Mesothelial cell of epicardium (in vitro differentiated cells): ENCODE results near the gene ANAPC15. TPM values are rescaled to one million over a fixed set of nuclear protein-coding genes. Genes with fewer than 3 reads are reported as not detected.

Source experiments
- DNase-seq, 2 experiments: peaks; one replicate each; pipeline ENCODE4 v3.0.0; 2021; ENCODE audit warnings: low spot score in 2 of 2; ENCODE audit not compliant: unreplicated experiment in 2 of 2
- H3K27ac Mint-ChIP-seq: 2 replicates; pipeline ENCODE4 v1.8.0; 2021; ENCODE audit warnings: mixed read lengths
- H3K27me3 Mint-ChIP-seq: 2 replicates; pipeline ENCODE4 v1.8.0; 2021; ENCODE audit warnings: low read depth, mixed read lengths
- H3K36me3 Mint-ChIP-seq: 2 replicates; pipeline ENCODE4 v1.8.0; 2021; ENCODE audit warnings: mixed read lengths
- H3K4me1 Mint-ChIP-seq: 2 replicates; pipeline ENCODE4 v1.8.0; 2021; ENCODE audit warnings: mixed read lengths
- H3K4me3 Mint-ChIP-seq: 2 replicates; pipeline ENCODE4 v1.8.0; 2021; ENCODE audit warnings: mild to moderate bottlenecking, moderate library complexity, mixed read lengths
- H3K9me3 Mint-ChIP-seq: 2 replicates; pipeline ENCODE4 v1.8.0; 2021; ENCODE audit warnings: mixed read lengths
- CTCF ChIP-seq: fragments of 200-600 bp; sonication (generic); IDR thresholded peaks from one replicate; pipeline ENCODE4 v1.5.0; 2021; ENCODE audit warnings: antibody characterized with exemption; ENCODE audit not compliant: unreplicated experiment
- total RNA-seq: library from RNA; stranded (reverse); gene quantifications from 3 replicates; pipeline ENCODE4 v1.2.1, GENCODE V29; 2021

Gene ANAPC15
- total RNA-seq, 1 donor from 2014 or later: 39.3 TPM

GRCh38 chr11:72081821-72082453, 30.6 kb downstream of the ANAPC15 start:
- peaks cover 4% of the 10 kb centered on the region for H3K36me3 Mint-ChIP-seq
- peak overlapping the region; percentile 80 for H3K27ac Mint-ChIP-seq
- no peak for DNase-seq
- peak overlapping the region; percentile 97 for H3K4me3 Mint-ChIP-seq
- no peaks in the 10 kb centered on the region for H3K9me3 Mint-ChIP-seq
- peaks cover 38% of the 10 kb centered on the region for H3K4me1 Mint-ChIP-seq
- no peak for TF ChIP-seq CTCF
- no peaks in the 10 kb centered on the region for H3K27me3 Mint-ChIP-seq

GRCh38 chr11:72081184-72081644, 31.3 kb downstream of the ANAPC15 start:
- Mint-ChIP-seq H3K27me3 (no peaks in the 10 kb centered on the region), H3K27ac (peak overlapping the region; percentile 97), H3K4me3 (peak overlapping the region; percentile 97), H3K9me3 (no peaks in the 10 kb centered on the region), H3K36me3 (peaks cover 4% of the 10 kb centered on the region), H3K4me1 (peaks cover 38% of the 10 kb centered on the region)
- no peak for TF ChIP-seq CTCF
- DNase-seq: no peak

GRCh38 chr11:72080326-72081183, 31.9 kb downstream of the ANAPC15 start, which contains the start of the genes LRRC51 and NUMA1:
LRRC51 (plus strand) TSS chr11:72080850; CDS start chr11:72089084, 8,234 bp downstream.
NUMA1 (minus strand) TSS chr11:72080542; CDS start chr11:72035943, 44,599 bp downstream.
- Mint-ChIP-seq H3K27ac (peak within 1 kb of the TSS; percentile 97), H3K4me3 (peak within 1 kb of the TSS; percentile 97), H3K4me1 (peaks cover 42% of the 10 kb centered on the region), H3K36me3 (no peaks in the 10 kb centered on the region), H3K9me3 (no peaks in the 10 kb centered on the region), H3K27me3 (no peaks in the 10 kb centered on the region)
- TF ChIP-seq CTCF: no peak
- peak; percentile 97 to 98 for DNase-seq

- TF ChIP-seq CTCF: no peak
- Mint-ChIP-seq H3K4me1 (peaks cover 43% of the 10 kb centered on the region), H3K27me3 (no peaks in the 10 kb centered on the region), H3K4me3 (peak overlapping the region; percentile 97), H3K27ac (peak overlapping the region; percentile 97), H3K9me3 (no peaks in the 10 kb centered on the region), H3K36me3 (peaks cover 1% of the 10 kb centered on the region)
- DNase-seq: no peak
Measured at GRCh38 chr11:72079819-72080325, 32.6 kb downstream of the ANAPC15 start.

GRCh38 chr11:72078477-72078876, 34.0 kb downstream of the ANAPC15 start:
- Mint-ChIP-seq H3K4me1 (peaks cover 36% of the 10 kb centered on the region), H3K36me3 (peaks cover 1% of the 10 kb centered on the region), H3K27ac (peak overlapping the region; percentile 91), H3K27me3 (no peaks in the 10 kb centered on the region), H3K9me3 (no peaks in the 10 kb centered on the region), H3K4me3 (peak overlapping the region; percentile 97)
- no peak for DNase-seq
- no peak for TF ChIP-seq CTCF
